Choroid plexus epithelial cell (primary cell): Measurements from ENCODE around the gene ITPR1.

Experiments used
- DNase-seq: peaks from one replicate; pipeline ENCODE4 v3.0.0-alpha.2; 2010; ENCODE audit warnings: low read depth
- H3K4me3 ChIP-seq: 2 replicates; pipeline ENCODE4 v1.5.1; 2011; ENCODE audit warnings: low read depth, mild to moderate bottlenecking, control low read depth, low read length, moderate library complexity
- CTCF ChIP-seq: conservative IDR thresholded peaks from 2 replicates; pipeline ENCODE4 v1.5.1; 2011; ENCODE audit warnings: low read depth, mild to moderate bottlenecking, control low read depth, inconsistent platforms, low read length, moderate library complexity

ITPR1 gene

GRCh38 chr3:4797201-4797705 lies 304.1 kb downstream of the ITPR1 start:
- TF ChIP-seq CTCF = no peak
- DNase-seq = peak; percentile 11
- H3K4me3 ChIP-seq = no peak overlapping the region

- H3K4me3 ChIP-seq = no peak overlapping the region
- TF ChIP-seq CTCF = no peak
- no peak for DNase-seq
These were observed 306.4 kb downstream of the ITPR1 start for GRCh38 chr3:4799266-4800256.

GRCh38 chr3:4800595-4800994 lies 307.4 kb downstream of the ITPR1 start:
- TF ChIP-seq CTCF = no peak
- H3K4me3 ChIP-seq = no peak overlapping the region
- DNase-seq = no peak

- H3K4me3 ChIP-seq = no peak overlapping the region
- TF ChIP-seq CTCF = no peak
- no peak for DNase-seq
These were observed 308.7 kb downstream of the ITPR1 start for GRCh38 chr3:4801892-4802291.

- no peak for DNase-seq
- no peak overlapping the region for H3K4me3 ChIP-seq
- no peak for TF ChIP-seq CTCF
These were observed 309.8 kb downstream of the ITPR1 start for GRCh38 chr3:4802903-4803302.

GRCh38 chr3:4804161-4805058 lies 311.3 kb downstream of the ITPR1 start:
- no peak overlapping the region for H3K4me3 ChIP-seq
- DNase-seq = no peak
- TF ChIP-seq CTCF = no peak
